GM18907 (cell line): ENCODE data around the gene HARS1.
"Not testable (repeated sequence)": the region's sequence is repeated elsewhere in the genome, so short reads cannot be mapped to it uniquely, and the experiment has no call there.

Experiments
- ATAC-seq: cut with Tn5 transposase; IDR thresholded peaks from one replicate; pipeline ENCODE4 v1.9.1; 2021; ENCODE audit warnings: mild to moderate bottlenecking, moderate library complexity; ENCODE audit not compliant: unreplicated experiment

HARS1 gene

GRCh38 chr5:140677947-140678346, 13.2 kb downstream of the HARS1 start:
- peak; percentile 67 for ATAC-seq

GRCh38 chr5:140674629-140675028, 16.5 kb downstream of the HARS1 start:
- no peak for ATAC-seq

GRCh38 chr5:140674211-140674610, 17.0 kb downstream of the HARS1 start:
- no peak for ATAC-seq

GRCh38 chr5:140673187-140673976, 17.8 kb downstream of the HARS1 start, which contains the start of gene DND1:
Gene DND1, minus strand, starts transcription at chr5:140673576. Its CDS starts 34 bp downstream, at chr5:140673542.
- no peak for ATAC-seq

GRCh38 chr5:140672455-140673186, 18.5 kb downstream of the HARS1 start:
- no peak for ATAC-seq

- no peak for ATAC-seq
Measured at GRCh38 chr5:140671472-140672125, 19.6 kb downstream of the HARS1 start.

GRCh38 chr5:140671035-140671434, 20.1 kb downstream of the HARS1 start:
- not testable (repeated sequence) for ATAC-seq

- ATAC-seq: peak; percentile 97
Measured at GRCh38 chr5:140664359-140665119, 26.6 kb downstream of the HARS1 start, which contains the start of gene WDR55. Gene WDR55, plus strand, starts transcription at chr5:140664904. Its CDS starts 9 bp downstream, at chr5:140664913.

- no peak for ATAC-seq
Measured at GRCh38 chr5:140664030-140664358, 27.2 kb downstream of the HARS1 start.

- not testable (repeated sequence) for ATAC-seq
Measured at GRCh38 chr5:140660371-140660770, 30.8 kb downstream of the HARS1 start.

GRCh38 chr5:140658870-140659269, 32.3 kb downstream of the HARS1 start:
- ATAC-seq: no peak

GRCh38 chr5:140647042-140647419, 44.1 kb downstream of the HARS1 start:
- no peak for ATAC-seq

GRCh38 chr5:140642718-140643117, 48.5 kb downstream of the HARS1 start:
- ATAC-seq: no peak

- ATAC-seq: no peak
Measured at GRCh38 chr5:140641716-140642115, 49.5 kb downstream of the HARS1 start.

GRCh38 chr5:140639148-140639981, 51.8 kb downstream of the HARS1 start, which contains the start of gene TMCO6:
Gene TMCO6, plus strand, starts transcription at chr5:140639451. Its CDS starts 77 bp downstream, at chr5:140639528.
- ATAC-seq: peak; percentile 93

GRCh38 chr5:140638898-140639147, 52.3 kb downstream of the HARS1 start:
- not testable (repeated sequence) for ATAC-seq

- no peak for ATAC-seq
Measured at GRCh38 chr5:140637371-140638100, 53.6 kb downstream of the HARS1 start.

GRCh38 chr5:140635291-140636257, 55.6 kb downstream of the HARS1 start:
- no peak for ATAC-seq
